ENCODE data around the gene LGALS16. TPM values are rescaled to one million over a fixed set of nuclear protein-coding genes. Genes with fewer than 3 reads are reported as not detected.

The LGALS16 gene, protein sequence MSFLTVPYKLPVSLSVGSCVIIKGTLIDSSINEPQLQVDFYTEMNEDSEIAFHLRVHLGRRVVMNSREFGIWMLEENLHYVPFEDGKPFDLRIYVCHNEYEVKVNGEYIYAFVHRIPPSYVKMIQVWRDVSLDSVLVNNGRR
- total RNA-seq: not detected
- not detected for polyA plus RNA-seq
- long read RNA-seq, donor 1: 0 reads
- long read RNA-seq, donor 2: 0 reads
- long read RNA-seq, donor 3: 0 reads
- long read RNA-seq, donor 4: 0 reads
- long read RNA-seq, donor 5: 0 reads
- long read RNA-seq, donor 6: 0 reads
- long read RNA-seq, donor 7: 0 reads
- long read RNA-seq, donor 8: 0 reads
- long read RNA-seq, donor 9: 0 reads
- long read RNA-seq, donor 10: 0 reads

DNA sequence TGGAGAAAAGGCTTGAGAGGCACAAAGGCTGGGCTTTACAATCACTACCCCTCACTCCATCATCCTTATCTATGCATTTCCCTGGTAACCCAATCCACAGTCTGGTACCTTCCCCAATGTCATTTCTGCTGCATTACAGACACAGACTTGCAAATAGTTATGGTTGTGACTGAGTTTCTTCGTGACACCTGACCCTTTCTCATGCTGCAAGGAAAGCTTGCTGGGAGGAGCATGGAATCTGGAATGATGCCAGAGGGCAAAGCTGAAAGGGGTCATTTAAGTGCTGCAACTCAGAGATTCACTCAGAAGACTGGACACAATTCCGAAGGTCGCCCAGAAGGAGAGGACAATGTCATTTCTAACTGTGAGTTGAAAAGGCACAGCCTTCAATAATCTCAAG is at the start of gene LGALS16:
LGALS16 (plus strand) TSS at position 301 of the 400 bp plus-strand sequence; CDS start at position 350, 49 bp downstream.
- no peak for TF ChIP-seq POLR2A (IDR thresholded peaks at IDR 0.05)
- TF ChIP-seq POLR2AphosphoS5 (IDR thresholded peaks at IDR 0.05): no peak
- TF ChIP-seq, protein P1, sequence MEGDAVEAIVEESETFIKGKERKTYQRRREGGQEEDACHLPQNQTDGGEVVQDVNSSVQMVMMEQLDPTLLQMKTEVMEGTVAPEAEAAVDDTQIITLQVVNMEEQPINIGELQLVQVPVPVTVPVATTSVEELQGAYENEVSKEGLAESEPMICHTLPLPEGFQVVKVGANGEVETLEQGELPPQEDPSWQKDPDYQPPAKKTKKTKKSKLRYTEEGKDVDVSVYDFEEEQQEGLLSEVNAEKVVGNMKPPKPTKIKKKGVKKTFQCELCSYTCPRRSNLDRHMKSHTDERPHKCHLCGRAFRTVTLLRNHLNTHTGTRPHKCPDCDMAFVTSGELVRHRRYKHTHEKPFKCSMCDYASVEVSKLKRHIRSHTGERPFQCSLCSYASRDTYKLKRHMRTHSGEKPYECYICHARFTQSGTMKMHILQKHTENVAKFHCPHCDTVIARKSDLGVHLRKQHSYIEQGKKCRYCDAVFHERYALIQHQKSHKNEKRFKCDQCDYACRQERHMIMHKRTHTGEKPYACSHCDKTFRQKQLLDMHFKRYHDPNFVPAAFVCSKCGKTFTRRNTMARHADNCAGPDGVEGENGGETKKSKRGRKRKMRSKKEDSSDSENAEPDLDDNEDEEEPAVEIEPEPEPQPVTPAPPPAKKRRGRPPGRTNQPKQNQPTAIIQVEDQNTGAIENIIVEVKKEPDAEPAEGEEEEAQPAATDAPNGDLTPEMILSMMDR (IDR thresholded peaks at IDR 0.05): no peak
- no peak for TF ChIP-seq EP300 (IDR thresholded peaks at IDR 0.05)
- intact Hi-C loops (cut with DNase I; ENCODE audit: low total_unique reads): no loop called here
- WGBS, 5 donors: 49 to 59% (median 53%) methylated on average over 3 of the region's 3 CpGs

DNA sequence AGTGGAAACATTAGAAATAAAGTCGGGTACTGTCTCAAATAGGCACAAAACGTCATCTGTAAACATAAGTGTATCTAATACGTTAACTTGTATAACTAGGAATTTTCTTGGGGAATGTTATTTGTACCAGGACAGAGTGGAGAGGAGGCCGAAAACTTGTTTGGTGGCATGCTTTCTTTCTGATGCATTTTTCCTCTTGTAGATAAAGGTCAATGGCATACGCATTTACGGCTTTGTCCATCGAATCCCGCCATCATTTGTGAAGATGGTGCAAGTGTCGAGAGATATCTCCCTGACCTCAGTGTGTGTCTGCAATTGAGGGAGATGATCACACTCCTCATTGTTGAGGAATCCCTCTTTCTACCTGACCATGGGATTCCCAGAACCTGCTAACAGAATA is 48.7 kb upstream of the LGALS16 start:
- 80 to 87% (median 86%) methylated on average over 9 of the region's 9 CpGs for WGBS, 5 donors
- TF ChIP-seq EP300 (IDR thresholded peaks at IDR 0.05) (no peak), POLR2A (IDR thresholded peaks at IDR 0.05) (no peak), POLR2AphosphoS5 (IDR thresholded peaks at IDR 0.05) (no peak)
- TF ChIP-seq, protein P1 (IDR thresholded peaks at IDR 0.05): no peak
- H3K4me1 ChIP-seq: no peaks in the 10 kb centered on the region
- no peaks in the 10 kb centered on the region for H3K9me3 ChIP-seq
- H3K27ac ChIP-seq: no peak overlapping the region
- H3K27me3 ChIP-seq: peaks cover 0 to 17% (median 7%) of the 10 kb centered on the region in 3 donors
- H3K4me3 ChIP-seq: no peak overlapping the region
- H3K36me3 ChIP-seq: no peaks in the 10 kb centered on the region
- intact Hi-C loops (cut with DNase I; ENCODE audit: low total_unique reads): no loop called here
- DNase-seq: no peak

More for the DNA sequence above, at the start of gene LGALS16:
- DNase-seq: no peak
- no peaks in the 10 kb centered on the region for H3K36me3 ChIP-seq
- H3K4me1 ChIP-seq: no peaks in the 10 kb centered on the region
- H3K9me3 ChIP-seq: no peaks in the 10 kb centered on the region
- no peak within 1 kb of the TSS for H3K4me3 ChIP-seq
- peaks cover 0 to 3% (median 0%) of the 10 kb centered on the region in 3 donors for H3K27me3 ChIP-seq
- H3K27ac ChIP-seq: no peak within 1 kb of the TSS

DNA sequence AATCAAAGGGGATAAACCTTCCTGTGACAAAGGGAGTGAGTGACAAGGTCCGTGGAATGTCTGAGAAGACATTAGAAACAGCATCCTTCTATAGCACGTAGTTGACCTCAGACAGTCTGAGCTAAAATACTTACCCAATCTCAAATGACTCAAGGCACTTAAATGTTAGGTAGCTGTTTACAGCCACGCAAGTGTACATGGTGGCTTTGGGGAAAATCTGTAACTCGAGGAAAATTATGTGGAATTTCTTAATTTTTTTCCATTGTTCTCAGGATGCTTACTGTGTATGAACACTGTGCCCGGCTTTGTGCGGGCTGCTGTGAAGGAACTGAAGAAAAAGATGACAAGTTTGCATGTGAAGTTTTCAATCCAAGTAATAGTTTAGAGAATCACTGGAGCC is 48.2 kb upstream of the LGALS16 start:
- TF ChIP-seq, protein P1 (IDR thresholded peaks at IDR 0.05): no peak
- TF ChIP-seq POLR2AphosphoS5 (IDR thresholded peaks at IDR 0.05): no peak
- TF ChIP-seq EP300 (IDR thresholded peaks at IDR 0.05): no peak
- no peak for TF ChIP-seq POLR2A (IDR thresholded peaks at IDR 0.05)
- no peaks in the 10 kb centered on the region for H3K4me1 ChIP-seq
- H3K36me3 ChIP-seq: no peaks in the 10 kb centered on the region
- WGBS, 5 donors: 66 to 71% (median 69%) methylated on average over 6 of the region's 6 CpGs
- H3K4me3 ChIP-seq: no peak overlapping the region
- no peak for DNase-seq
- intact Hi-C loops (cut with DNase I; ENCODE audit: low total_unique reads): no loop called here
- H3K27ac ChIP-seq: no peak overlapping the region
- H3K27me3 ChIP-seq: peaks cover 0 to 11% (median 7%) of the 10 kb centered on the region in 3 donors
- no peaks in the 10 kb centered on the region for H3K9me3 ChIP-seq

DNA sequence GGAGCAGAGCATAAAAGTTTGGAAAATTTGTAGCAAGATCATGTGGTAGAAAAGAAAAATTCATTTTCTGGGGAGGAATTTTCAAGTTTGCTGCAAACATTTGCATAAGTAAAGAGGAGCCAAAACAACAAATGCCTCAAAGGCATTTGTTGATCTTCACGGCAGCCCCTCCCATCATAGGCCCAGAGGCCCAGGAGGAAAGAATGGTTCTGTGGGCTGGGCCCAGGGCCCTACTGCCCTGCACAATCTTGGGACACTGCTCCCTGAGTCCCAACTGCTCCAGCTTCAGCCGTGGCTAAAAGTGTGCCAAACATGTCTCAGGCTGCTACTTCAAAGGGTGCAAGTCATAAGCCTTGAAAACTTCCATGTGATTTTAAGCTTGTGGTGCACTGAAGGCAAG is 42.1 kb upstream of the LGALS16 start:
- Histone ChIP-seq H3K27ac (no peak overlapping the region), H3K36me3 (no peaks in the 10 kb centered on the region), H3K4me3 (no peak overlapping the region), H3K9me3 (peaks cover 0 to 12% (median 5%) of the 10 kb centered on the region in 4 donors), H3K27me3 (peaks cover 0 to 19% (median 0%) of the 10 kb centered on the region in 3 donors), H3K4me1 (no peaks in the 10 kb centered on the region)
- TF ChIP-seq, protein P1 (IDR thresholded peaks at IDR 0.05): no peak
- no peak for TF ChIP-seq POLR2A (IDR thresholded peaks at IDR 0.05)
- intact Hi-C loops (cut with DNase I; ENCODE audit: low total_unique reads): no loop called here
- WGBS, 5 donors: 45 to 73% (median 61%) methylated on average over 2 of the region's 2 CpGs
- no peak for DNase-seq
